ENCODE results near the gene LAMB1.
A peak's percentile ranks its signal among the peaks of the same experiment; 100 is the strongest.
"Not testable (repeated sequence)": the region's sequence is repeated elsewhere in the genome, so short reads cannot be mapped to it uniquely, and the experiment has no call there.

Gene LAMB1

GRCh38 chr7:107967420-107967819, 35.5 kb downstream of the LAMB1 start:
- peak; percentile 60 for DNase-seq

- peak; percentile 20 for DNase-seq
Measured at GRCh38 chr7:107966711-107967110, 36.2 kb downstream of the LAMB1 start.

GRCh38 chr7:107964510-107964909, 38.5 kb downstream of the LAMB1 start:
- no peak for DNase-seq

- no peak for DNase-seq
Measured at GRCh38 chr7:107962817-107963216, 40.1 kb downstream of the LAMB1 start.

- no peak for DNase-seq
Measured at GRCh38 chr7:107961405-107961804, 41.6 kb downstream of the LAMB1 start.

GRCh38 chr7:107960272-107960671, 42.7 kb downstream of the LAMB1 start:
- DNase-seq = no peak

- DNase-seq = no peak
Measured at GRCh38 chr7:107959527-107959898, 43.4 kb downstream of the LAMB1 start.

GRCh38 chr7:107958764-107959526, 44.0 kb downstream of the LAMB1 start:
- no peak for DNase-seq

GRCh38 chr7:107957436-107957835, 45.5 kb downstream of the LAMB1 start:
- DNase-seq = no peak

- DNase-seq = not testable (repeated sequence)
Measured at GRCh38 chr7:107956950-107957349, 46.0 kb downstream of the LAMB1 start.

- no peak for DNase-seq
Measured at GRCh38 chr7:107955394-107955793, 47.6 kb downstream of the LAMB1 start.

GRCh38 chr7:107953924-107954303, 49.0 kb downstream of the LAMB1 start:
- DNase-seq = no peak

- no peak for DNase-seq
Measured at GRCh38 chr7:107953265-107953923, 49.6 kb downstream of the LAMB1 start.

GRCh38 chr7:107951896-107952295, 51.1 kb downstream of the LAMB1 start:
- no peak for DNase-seq

- DNase-seq = no peak
Measured at GRCh38 chr7:107951172-107951787, 51.7 kb downstream of the LAMB1 start.

- peak; percentile 77 for DNase-seq
Measured at GRCh38 chr7:107949443-107949935, 53.5 kb downstream of the LAMB1 start.

GRCh38 chr7:107948645-107949442, 54.1 kb downstream of the LAMB1 start:
- DNase-seq = peak; percentile 77

- DNase-seq = no peak
Measured at GRCh38 chr7:107946881-107947280, 56.1 kb downstream of the LAMB1 start.

- no peak for DNase-seq
Measured at GRCh38 chr7:107946451-107946850, 56.5 kb downstream of the LAMB1 start.

- peak; percentile 95 for DNase-seq
Measured at GRCh38 chr7:107945332-107945731, 57.6 kb downstream of the LAMB1 start.

- no peak for DNase-seq
Measured at GRCh38 chr7:107944411-107945169, 58.4 kb downstream of the LAMB1 start.

GRCh38 chr7:107943018-107943417, 59.9 kb downstream of the LAMB1 start:
- no peak for DNase-seq
